Ecto neural progenitor cell (in vitro differentiated cells): ENCODE results near the gene SH3BP5.

Experiments used
- DNase-seq: peaks from one replicate; pipeline ENCODE4 v3.0.0-alpha.2; 2018; ENCODE audit warnings: low spot score

SH3BP5 gene

GRCh38 chr3:15347063-15347736, 14.8 kb upstream of the SH3BP5 start:
- DNase-seq: no peak

GRCh38 chr3:15346516-15346915, 14.1 kb upstream of the SH3BP5 start:
- DNase-seq: no peak

GRCh38 chr3:15345608-15346137, 13.3 kb upstream of the SH3BP5 start:
- no peak for DNase-seq

- DNase-seq: no peak
These were observed 12.8 kb upstream of the SH3BP5 start for GRCh38 chr3:15345066-15345607.

GRCh38 chr3:15342945-15343344, 10.6 kb upstream of the SH3BP5 start:
- no peak for DNase-seq

GRCh38 chr3:15342246-15342645, 9.9 kb upstream of the SH3BP5 start:
- DNase-seq: no peak

GRCh38 chr3:15341030-15341726, 8.8 kb upstream of the SH3BP5 start:
- DNase-seq: no peak

- DNase-seq: no peak
These were observed 7.4 kb upstream of the SH3BP5 start for GRCh38 chr3:15339786-15340215.

GRCh38 chr3:15339001-15339400, 6.6 kb upstream of the SH3BP5 start:
- DNase-seq: no peak

GRCh38 chr3:15337963-15338362, 5.6 kb upstream of the SH3BP5 start:
- no peak for DNase-seq

GRCh38 chr3:15336057-15336456, 3.7 kb upstream of the SH3BP5 start:
- DNase-seq: no peak

- no peak for DNase-seq
These were observed 1.5 kb upstream of the SH3BP5 start for GRCh38 chr3:15333956-15334263.

GRCh38 chr3:15333099-15333955, 941 bp upstream of the SH3BP5 start:
- no peak for DNase-seq

- peak; percentile 60 for DNase-seq
These were observed 581 bp downstream of the SH3BP5 start for GRCh38 chr3:15331606-15332404.

- no peak for DNase-seq
These were observed 1.2 kb downstream of the SH3BP5 start for GRCh38 chr3:15331072-15331605.

GRCh38 chr3:15330031-15330596, 2.3 kb downstream of the SH3BP5 start:
- no peak for DNase-seq

GRCh38 chr3:15329046-15330005, 3.1 kb downstream of the SH3BP5 start:
- no peak for DNase-seq

- DNase-seq: no peak
These were observed 4.4 kb downstream of the SH3BP5 start for GRCh38 chr3:15327941-15328340.

GRCh38 chr3:15326673-15327072, 5.7 kb downstream of the SH3BP5 start:
- no peak for DNase-seq

GRCh38 chr3:15326037-15326436, 6.3 kb downstream of the SH3BP5 start:
- no peak for DNase-seq
